Ureter (tissue), 1 donor: ENCODE results near the gene FLVCR1. TPM values are rescaled to one million over a fixed set of nuclear protein-coding genes. Genes with fewer than 3 reads are reported as not detected.
"Not testable (repeated sequence)": the region's sequence is repeated elsewhere in the genome, so short reads cannot be mapped to it uniquely, and the experiment has no call there.

Source experiments
- DNase-seq: peaks from one replicate; pipeline ENCODE4 v3.0.0-alpha.2; 2020; ENCODE audit warnings: low spot score
- total RNA-seq: library from RNA; stranded (reverse); gene quantifications from one replicate; pipeline ENCODE4 v1.2.4, GENCODE V29; 2023
- donor health status: DM: yes; HTN: yes; CAD: no.

The FLVCR1 gene
- total RNA-seq, 1 donor from 2014 or later = 11.1 TPM

- no peak for DNase-seq
Observed at GRCh38 chr1:212860713-212861581, 2.9 kb downstream of the FLVCR1 start.

DNA sequence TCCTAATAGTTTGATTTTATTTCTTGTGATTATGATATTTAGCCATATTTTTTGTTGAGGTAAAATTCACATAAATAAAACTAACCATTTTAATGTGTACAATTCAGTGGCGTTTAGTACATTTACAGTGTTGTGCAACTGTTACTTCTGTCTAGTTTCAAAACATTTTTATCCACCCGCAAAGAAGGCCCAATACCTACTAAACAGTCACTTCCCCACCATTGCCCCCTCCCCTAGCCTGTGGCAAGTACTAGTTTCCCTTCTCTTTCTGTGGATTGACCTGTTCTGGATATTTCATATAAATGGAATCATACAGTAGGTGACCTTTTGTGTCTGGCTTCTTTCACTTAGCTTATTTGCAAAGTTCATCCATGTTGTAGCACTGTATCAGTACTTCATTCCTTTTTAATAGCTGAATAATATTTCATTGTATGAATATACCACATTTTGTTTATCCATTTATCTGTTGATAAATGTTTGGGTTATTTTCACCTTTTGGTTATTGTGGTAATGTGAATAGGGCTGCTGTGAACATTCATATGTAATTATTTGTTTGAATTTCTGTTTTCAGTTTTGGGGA is 4.1 kb downstream of the FLVCR1 start:
- no peak for DNase-seq

DNA sequence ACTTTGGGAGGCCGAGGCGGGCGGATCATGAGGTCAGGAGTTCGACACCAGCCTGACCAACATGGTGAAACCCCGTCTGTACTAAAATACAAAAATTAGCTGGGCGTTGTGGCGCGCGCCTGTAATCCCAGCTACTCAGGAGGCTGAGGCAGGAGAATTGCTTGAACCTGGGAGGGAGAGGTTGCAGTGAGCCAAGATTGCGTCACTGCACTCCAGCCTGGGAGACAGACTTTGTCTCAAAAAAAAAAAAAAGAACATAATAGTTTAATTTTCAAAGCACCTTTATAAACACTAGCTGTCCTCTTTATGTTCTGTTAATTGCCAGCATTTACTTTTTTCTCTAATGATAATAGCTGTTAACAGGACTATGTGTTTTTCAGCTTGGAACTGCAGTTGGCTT is 5.3 kb downstream of the FLVCR1 start:
- DNase-seq = not testable (repeated sequence)

- no peak for DNase-seq
Observed at GRCh38 chr1:212864201-212864600, 6.1 kb downstream of the FLVCR1 start.

DNA sequence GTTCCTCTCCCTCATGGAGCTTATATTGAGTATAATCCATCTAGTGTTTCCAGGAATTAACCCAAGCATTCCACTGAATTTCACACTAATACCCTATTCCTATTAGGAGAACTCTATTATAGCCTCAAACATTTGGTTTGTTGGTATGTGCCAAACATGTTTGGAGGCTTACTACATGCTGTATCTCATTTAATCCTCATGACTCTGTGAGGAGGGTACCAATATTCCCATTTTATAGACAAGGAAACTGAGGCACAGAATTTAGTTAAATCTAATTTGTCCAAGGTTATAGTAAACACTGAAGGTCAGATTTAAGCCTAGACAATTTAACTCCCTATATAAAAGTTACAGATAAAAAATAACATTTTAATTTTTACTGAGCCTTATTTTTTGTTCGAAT is 9.1 kb downstream of the FLVCR1 start:
- no peak for DNase-seq

DNA sequence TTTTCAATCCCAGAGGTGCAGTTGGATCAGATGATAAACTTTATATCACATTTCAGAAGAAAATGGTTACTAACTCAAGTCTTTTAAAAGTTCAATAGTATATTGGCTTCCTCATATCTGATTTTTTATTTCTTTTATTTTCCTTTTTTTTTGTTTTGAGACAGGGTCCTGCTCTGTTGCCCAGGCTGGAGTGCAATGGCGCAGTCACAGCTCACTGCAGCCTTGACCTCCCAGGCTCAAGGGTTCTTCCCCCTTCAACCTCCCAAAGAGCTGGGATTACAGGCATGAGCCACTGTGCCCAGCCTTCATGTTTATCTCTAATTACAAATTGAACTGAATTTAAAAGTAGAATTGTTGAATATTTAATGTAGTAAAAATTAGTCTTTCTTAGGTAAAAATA is 13.9 kb downstream of the FLVCR1 start:
- no peak for DNase-seq

GRCh38 chr1:212873518-212873917 is 15.4 kb downstream of the FLVCR1 start:
- no peak for DNase-seq

- no peak for DNase-seq
Observed at GRCh38 chr1:212878418-212878817, 20.3 kb downstream of the FLVCR1 start.

- no peak for DNase-seq
Observed at GRCh38 chr1:212879947-212880690, 22.0 kb downstream of the FLVCR1 start.

DNA sequence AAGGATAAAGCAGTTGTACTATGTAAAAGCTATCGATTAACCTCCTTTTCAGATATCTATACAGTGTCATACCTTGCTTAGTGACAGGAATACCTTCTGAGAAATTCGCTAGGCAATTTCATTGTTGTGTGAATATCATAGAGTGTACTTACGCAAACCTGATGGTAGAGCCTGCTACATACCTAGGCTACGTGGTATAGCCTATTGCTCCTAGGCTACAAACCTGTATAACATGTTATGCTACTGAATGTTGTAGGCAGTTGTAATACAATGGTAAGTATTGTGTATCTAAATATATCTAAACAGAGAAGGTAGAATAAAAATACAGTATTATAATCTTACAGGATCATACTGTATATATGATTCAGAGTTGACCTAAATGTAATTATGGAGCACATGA is 26.5 kb downstream of the FLVCR1 start:
- no peak for DNase-seq

DNA sequence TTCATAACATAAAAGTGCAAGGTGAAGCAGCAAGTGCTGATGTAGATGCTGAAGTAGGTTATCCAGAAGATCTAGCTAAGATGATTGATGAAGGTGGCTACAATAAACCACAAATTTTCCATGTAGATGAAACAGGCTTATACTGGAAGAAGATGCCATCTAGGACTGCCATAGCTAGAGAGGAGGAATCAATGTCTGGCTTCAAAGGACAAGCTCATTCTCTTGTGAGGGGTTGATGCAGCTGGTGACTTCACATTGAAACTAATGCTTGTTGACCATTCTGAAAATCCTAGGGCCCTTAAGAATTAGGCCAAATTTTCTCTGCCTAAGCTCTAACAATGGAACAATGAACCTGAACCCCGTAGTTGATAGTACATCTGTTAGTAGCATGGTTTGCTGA is 34.0 kb downstream of the FLVCR1 start:
- DNase-seq = no peak

- no peak for DNase-seq
Observed at GRCh38 chr1:212899845-212900244, 41.8 kb downstream of the FLVCR1 start.

- DNase-seq = no peak
Observed at GRCh38 chr1:212901290-212901689, 43.2 kb downstream of the FLVCR1 start.

GRCh38 chr1:212902054-212902453 is 44.0 kb downstream of the FLVCR1 start:
- no peak for DNase-seq

DNA sequence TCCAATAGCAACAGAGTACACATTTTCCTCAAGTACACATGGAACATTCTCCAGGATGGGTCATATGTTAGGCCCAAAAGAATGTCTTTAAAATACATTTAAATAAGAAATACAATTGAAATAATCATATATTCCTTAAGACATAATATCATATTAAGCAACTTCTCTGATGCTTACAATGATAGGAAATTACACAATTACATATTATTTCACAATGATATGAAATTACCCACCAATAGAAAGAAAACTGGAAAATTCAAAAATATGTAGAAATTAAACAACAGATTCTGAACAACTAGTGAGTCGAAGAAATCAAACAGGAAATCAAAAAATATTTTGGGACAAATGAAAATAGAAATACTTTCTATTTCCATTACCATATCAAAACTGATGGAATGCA is 45.6 kb downstream of the FLVCR1 start:
- no peak for DNase-seq

DNA sequence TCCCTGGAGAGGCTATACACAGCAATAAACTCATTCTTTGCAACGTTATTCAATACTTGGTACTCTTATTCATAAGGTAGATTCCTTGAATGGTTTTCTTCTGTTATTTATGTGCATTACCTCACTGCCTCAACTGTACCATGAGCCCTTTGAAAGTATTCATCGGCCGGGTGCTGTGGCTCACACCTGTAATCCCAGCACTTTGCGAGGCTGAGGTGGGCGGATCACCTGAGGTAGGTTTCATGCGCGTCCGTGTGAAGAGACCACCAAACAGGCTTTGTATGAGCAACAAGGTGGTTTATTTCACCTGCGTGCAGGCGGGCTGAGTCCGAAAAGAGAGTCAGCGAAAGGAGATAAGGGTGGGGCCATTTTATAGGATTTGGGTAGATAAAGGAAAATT is 50.0 kb downstream of the FLVCR1 start:
- DNase-seq = not testable (repeated sequence)

GRCh38 chr1:212908971-212909370 is 50.9 kb downstream of the FLVCR1 start:
- no peak for DNase-seq

DNA sequence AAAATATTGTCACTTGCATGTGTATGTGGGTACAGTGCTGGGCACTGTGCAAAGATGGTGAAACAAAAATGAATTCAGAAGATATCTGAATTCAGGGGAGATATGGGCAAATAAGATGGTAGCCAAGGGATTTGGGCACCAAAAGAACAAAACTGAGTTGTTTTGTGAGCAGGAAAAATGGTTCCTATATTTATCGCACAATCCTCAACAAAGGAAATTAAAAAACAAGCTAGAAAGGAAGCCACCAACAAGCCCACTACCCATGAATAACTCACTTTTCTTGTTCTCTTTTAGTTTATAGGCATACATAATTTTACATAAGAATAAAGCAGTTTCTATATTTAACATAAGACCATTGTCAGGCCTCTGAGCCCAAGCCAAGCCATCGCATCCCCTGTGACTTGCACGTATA is 51.6 kb downstream of the FLVCR1 start:
- DNase-seq = no peak

DNA sequence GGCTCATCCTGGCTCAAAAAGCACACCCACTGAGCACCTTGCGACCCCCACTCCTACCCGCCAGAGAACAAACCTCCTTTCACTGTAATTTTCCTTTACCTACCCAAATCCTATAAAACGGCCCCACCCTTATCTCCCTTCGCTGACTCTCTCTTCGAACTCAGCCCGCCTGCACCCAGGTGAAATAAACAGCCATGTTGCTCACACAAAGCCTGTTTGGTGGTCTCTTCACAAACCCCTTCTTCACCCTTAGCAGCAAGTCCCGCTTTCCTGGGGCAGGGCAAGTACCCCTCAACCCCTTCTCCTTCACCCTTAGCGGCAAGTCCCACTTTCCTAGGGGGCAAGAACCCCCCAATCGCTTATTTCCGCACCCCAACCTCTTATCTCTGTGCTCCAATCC is 52.1 kb downstream of the FLVCR1 start:
- not testable (repeated sequence) for DNase-seq

GRCh38 chr1:212913638-212914037 is 55.6 kb downstream of the FLVCR1 start:
- not testable (repeated sequence) for DNase-seq

- DNase-seq = not testable (repeated sequence)
Observed at GRCh38 chr1:212914110-212914509, 56.0 kb downstream of the FLVCR1 start.

DNA sequence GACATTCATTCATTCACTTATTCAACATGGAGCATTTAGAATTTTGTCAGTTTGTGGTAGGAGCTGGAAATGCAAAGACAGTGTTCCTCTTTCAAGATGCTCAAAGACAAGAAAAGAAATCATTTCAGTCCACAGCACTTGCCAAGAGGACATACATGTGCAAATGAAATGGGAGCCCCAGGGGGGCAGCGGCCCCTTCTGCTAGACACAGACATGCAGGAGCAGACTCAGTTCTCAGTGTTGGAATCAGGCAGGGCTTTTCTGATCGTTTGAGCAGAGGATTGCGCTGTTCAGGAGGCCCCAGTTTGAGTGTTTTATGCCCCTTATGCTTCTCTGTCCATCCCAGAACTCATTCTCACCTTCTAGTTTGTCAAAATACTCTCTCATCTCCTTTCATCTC is 56.7 kb downstream of the FLVCR1 start:
- no peak for DNase-seq
